ENCODE measurements around the gene EPN3. TPM values are rescaled to one million over a fixed set of nuclear protein-coding genes. Genes with fewer than 3 reads are reported as not detected.

EPN3 gene
- total and polyA plus RNA-seq, 2 experiments from 2014 or later = 2.3 to 7.7 TPM

DNA sequence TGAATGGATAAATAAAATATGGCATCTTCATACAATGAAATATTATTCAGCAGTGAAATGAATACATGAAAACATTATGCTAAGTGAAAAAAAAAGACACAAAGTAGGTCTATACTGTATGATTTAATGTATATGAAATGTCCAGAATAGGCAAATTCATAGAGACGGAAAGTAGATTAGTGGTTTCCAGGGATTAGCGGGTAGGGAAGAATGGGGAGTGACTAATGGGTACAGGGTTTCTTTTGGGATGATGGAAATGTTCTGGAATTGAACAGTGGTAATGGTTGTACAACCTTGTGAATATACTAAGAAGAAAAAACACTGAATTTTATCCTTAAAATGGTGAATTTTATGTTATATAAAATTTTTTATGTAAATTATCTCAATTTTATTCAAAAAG, 32.8 kb upstream of the EPN3 start:
- no peaks in the 10 kb centered on the region for H3K9me2 ChIP-seq (ENCODE audit: insufficient read depth)
- no peaks in the 10 kb centered on the region for H3K27me3 ChIP-seq (ENCODE audit: insufficient read depth)
- no peaks in the 10 kb centered on the region for H3K9me3 Mint-ChIP-seq
- no peaks in the 10 kb centered on the region for H3K36me3 Mint-ChIP-seq (ENCODE audit: low read depth)
- no peak overlapping the region for H3K4me2 ChIP-seq
- peaks cover 8% of the 10 kb centered on the region; the same call in 1 of the 2 replicates for H3K4me1 ChIP-seq (ENCODE audit: insufficient read depth)
- no peaks in the 10 kb centered on the region for H3K36me3 ChIP-seq (ENCODE audit: insufficient read depth)
- H3K4me3 ChIP-seq = no peak overlapping the region
- no peak overlapping the region for H2AFZ ChIP-seq
- TF ChIP-seq, protein P1, sequence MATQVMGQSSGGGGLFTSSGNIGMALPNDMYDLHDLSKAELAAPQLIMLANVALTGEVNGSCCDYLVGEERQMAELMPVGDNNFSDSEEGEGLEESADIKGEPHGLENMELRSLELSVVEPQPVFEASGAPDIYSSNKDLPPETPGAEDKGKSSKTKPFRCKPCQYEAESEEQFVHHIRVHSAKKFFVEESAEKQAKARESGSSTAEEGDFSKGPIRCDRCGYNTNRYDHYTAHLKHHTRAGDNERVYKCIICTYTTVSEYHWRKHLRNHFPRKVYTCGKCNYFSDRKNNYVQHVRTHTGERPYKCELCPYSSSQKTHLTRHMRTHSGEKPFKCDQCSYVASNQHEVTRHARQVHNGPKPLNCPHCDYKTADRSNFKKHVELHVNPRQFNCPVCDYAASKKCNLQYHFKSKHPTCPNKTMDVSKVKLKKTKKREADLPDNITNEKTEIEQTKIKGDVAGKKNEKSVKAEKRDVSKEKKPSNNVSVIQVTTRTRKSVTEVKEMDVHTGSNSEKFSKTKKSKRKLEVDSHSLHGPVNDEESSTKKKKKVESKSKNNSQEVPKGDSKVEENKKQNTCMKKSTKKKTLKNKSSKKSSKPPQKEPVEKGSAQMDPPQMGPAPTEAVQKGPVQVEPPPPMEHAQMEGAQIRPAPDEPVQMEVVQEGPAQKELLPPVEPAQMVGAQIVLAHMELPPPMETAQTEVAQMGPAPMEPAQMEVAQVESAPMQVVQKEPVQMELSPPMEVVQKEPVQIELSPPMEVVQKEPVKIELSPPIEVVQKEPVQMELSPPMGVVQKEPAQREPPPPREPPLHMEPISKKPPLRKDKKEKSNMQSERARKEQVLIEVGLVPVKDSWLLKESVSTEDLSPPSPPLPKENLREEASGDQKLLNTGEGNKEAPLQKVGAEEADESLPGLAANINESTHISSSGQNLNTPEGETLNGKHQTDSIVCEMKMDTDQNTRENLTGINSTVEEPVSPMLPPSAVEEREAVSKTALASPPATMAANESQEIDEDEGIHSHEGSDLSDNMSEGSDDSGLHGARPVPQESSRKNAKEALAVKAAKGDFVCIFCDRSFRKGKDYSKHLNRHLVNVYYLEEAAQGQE (IDR thresholded peaks at IDR 0.05; ENCODE audit: unreplicated experiment) = no peak
- TF ChIP-seq, protein P2, sequence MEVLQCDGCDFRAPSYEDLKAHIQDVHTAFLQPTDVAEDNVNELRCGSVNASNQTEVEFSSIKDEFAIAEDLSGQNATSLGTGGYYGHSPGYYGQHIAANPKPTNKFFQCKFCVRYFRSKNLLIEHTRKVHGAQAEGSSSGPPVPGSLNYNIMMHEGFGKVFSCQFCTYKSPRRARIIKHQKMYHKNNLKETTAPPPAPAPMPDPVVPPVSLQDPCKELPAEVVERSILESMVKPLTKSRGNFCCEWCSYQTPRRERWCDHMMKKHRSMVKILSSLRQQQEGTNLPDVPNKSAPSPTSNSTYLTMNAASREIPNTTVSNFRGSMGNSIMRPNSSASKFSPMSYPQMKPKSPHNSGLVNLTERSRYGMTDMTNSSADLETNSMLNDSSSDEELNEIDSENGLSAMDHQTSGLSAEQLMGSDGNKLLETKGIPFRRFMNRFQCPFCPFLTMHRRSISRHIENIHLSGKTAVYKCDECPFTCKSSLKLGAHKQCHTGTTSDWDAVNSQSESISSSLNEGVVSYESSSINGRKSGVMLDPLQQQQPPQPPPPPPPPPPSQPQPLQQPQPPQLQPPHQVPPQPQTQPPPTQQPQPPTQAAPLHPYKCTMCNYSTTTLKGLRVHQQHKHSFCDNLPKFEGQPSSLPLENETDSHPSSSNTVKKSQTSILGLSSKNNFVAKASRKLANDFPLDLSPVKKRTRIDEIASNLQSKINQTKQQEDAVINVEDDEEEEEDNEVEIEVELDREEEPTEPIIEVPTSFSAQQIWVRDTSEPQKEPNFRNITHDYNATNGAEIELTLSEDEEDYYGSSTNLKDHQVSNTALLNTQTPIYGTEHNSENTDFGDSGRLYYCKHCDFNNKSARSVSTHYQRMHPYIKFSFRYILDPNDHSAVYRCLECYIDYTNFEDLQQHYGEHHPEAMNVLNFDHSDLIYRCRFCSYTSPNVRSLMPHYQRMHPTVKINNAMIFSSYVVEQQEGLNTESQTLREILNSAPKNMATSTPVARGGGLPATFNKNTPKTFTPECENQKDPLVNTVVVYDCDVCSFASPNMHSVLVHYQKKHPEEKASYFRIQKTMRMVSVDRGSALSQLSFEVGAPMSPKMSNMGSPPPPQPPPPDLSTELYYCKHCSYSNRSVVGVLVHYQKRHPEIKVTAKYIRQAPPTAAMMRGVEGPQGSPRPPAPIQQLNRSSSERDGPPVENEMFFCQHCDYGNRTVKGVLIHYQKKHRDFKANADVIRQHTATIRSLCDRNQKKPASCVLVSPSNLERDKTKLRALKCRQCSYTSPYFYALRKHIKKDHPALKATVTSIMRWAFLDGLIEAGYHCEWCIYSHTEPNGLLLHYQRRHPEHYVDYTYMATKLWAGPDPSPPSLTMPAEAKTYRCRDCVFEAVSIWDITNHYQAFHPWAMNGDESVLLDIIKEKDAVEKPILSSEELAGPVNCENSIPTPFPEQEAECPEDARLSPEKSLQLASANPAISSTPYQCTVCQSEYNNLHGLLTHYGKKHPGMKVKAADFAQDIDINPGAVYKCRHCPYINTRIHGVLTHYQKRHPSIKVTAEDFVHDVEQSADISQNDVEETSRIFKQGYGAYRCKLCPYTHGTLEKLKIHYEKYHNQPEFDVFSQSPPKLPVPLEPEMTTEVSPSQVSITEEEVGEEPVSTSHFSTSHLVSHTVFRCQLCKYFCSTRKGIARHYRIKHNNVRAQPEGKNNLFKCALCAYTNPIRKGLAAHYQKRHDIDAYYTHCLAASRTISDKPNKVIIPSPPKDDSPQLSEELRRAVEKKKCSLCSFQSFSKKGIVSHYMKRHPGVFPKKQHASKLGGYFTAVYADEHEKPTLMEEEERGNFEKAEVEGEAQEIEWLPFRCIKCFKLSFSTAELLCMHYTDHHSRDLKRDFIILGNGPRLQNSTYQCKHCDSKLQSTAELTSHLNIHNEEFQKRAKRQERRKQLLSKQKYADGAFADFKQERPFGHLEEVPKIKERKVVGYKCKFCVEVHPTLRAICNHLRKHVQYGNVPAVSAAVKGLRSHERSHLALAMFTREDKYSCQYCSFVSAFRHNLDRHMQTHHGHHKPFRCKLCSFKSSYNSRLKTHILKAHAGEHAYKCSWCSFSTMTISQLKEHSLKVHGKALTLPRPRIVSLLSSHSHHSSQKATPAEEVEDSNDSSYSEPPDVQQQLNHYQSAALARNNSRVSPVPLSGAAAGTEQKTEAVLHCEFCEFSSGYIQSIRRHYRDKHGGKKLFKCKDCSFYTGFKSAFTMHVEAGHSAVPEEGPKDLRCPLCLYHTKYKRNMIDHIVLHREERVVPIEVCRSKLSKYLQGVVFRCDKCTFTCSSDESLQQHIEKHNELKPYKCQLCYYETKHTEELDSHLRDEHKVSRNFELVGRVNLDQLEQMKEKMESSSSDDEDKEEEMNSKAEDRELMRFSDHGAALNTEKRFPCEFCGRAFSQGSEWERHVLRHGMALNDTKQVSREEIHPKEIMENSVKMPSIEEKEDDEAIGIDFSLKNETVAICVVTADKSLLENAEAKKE (CRISPR knock-in tag; IDR thresholded peaks at IDR 0.05) = no peak
- no peak for TF ChIP-seq ZNF114 (CRISPR knock-in tag; IDR thresholded peaks at IDR 0.05)
- TF ChIP-seq EZH2 (IDR thresholded peaks at IDR 0.05; ENCODE audit: low read depth, unreplicated experiment) = no peak
- TF ChIP-seq NANOG (IDR thresholded peaks at IDR 0.05; ENCODE audit: borderline replicate concordance) = no peak
- TF ChIP-seq POLR2AphosphoS5 (IDR thresholded peaks at IDR 0.05; ENCODE audit: low read depth) = no peak
- TF ChIP-seq, protein P3, sequence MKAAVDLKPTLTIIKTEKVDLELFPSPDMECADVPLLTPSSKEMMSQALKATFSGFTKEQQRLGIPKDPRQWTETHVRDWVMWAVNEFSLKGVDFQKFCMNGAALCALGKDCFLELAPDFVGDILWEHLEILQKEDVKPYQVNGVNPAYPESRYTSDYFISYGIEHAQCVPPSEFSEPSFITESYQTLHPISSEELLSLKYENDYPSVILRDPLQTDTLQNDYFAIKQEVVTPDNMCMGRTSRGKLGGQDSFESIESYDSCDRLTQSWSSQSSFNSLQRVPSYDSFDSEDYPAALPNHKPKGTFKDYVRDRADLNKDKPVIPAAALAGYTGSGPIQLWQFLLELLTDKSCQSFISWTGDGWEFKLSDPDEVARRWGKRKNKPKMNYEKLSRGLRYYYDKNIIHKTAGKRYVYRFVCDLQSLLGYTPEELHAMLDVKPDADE (IDR thresholded peaks at IDR 0.05) = no peak
- no peak for TF ChIP-seq CREB1 (CRISPR knock-in tag; IDR thresholded peaks at IDR 0.05; ENCODE audit: low read depth)
- no peak for TF ChIP-seq STAT1 (IDR thresholded peaks at IDR 0.05; ENCODE audit: unreplicated experiment)
- TF ChIP-seq, protein P4, sequence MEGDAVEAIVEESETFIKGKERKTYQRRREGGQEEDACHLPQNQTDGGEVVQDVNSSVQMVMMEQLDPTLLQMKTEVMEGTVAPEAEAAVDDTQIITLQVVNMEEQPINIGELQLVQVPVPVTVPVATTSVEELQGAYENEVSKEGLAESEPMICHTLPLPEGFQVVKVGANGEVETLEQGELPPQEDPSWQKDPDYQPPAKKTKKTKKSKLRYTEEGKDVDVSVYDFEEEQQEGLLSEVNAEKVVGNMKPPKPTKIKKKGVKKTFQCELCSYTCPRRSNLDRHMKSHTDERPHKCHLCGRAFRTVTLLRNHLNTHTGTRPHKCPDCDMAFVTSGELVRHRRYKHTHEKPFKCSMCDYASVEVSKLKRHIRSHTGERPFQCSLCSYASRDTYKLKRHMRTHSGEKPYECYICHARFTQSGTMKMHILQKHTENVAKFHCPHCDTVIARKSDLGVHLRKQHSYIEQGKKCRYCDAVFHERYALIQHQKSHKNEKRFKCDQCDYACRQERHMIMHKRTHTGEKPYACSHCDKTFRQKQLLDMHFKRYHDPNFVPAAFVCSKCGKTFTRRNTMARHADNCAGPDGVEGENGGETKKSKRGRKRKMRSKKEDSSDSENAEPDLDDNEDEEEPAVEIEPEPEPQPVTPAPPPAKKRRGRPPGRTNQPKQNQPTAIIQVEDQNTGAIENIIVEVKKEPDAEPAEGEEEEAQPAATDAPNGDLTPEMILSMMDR (conservative IDR thresholded peaks at IDR 0.05; ENCODE audit: low read depth in 2 of 2) = no peak
- no peak for TF ChIP-seq ZNF331 (CRISPR knock-in tag; IDR thresholded peaks at IDR 0.05; ENCODE audit: low read depth)
- TF ChIP-seq EZH2phosphoT487 (IDR thresholded peaks at IDR 0.05; ENCODE audit: unreplicated experiment) = no peak
- TF ChIP-seq JUNB (IDR thresholded peaks at IDR 0.05; ENCODE audit: unreplicated experiment) = no peak
- H3K27ac Mint-ChIP-seq = no peak overlapping the region
- no peak overlapping the region for H3K4me3 Mint-ChIP-seq
- DNase-seq (ENCODE audit: low spot score) = no peak
- no peaks in the 10 kb centered on the region for H4K20me1 ChIP-seq (replicated peaks; ENCODE audit: insufficient read depth)
- no peak for ATAC-seq
- H3F3A ChIP-seq (replicated peaks; ENCODE audit: low read depth) = no peaks in the 10 kb centered on the region
- no peaks in the 10 kb centered on the region for H3K79me2 ChIP-seq (replicated peaks; ENCODE audit: insufficient read depth)
- H3K27me3 Mint-ChIP-seq (ENCODE audit: insufficient read depth, low read depth, poor library complexity) = peaks cover 13% of the 10 kb centered on the region
- peaks cover 14% of the 10 kb centered on the region for H3K4me1 Mint-ChIP-seq
- no peak overlapping the region for H3K27ac ChIP-seq (ENCODE audit: low read depth)
